HepG2 (cell line): ENCODE data around the gene POGK. TPM values are rescaled to one million over a fixed set of nuclear protein-coding genes. Genes with fewer than 3 reads are reported as not detected.

Source experiments
- ARNT ChIP-seq: fragments of 450-650 bp; IDR thresholded peaks from 2 replicates; pipeline ENCODE4 v1.6.1; 2017
- DNMT3B ChIP-seq: conservative IDR thresholded peaks from 2 replicates; pipeline ENCODE4 v1.6.1; 2016; ENCODE audit warnings: missing biosample characterization, control low read depth
- ERF ChIP-seq: IDR thresholded peaks from 2 replicates; pipeline ENCODE4 v1.6.1; 2018; ENCODE audit warnings: missing biosample characterization, missing genetic modification reagents
- ETV6 ChIP-seq: sonication (generic); formaldehyde crosslinking; conservative IDR thresholded peaks from 2 replicates; pipeline ENCODE4 v1.4.0; 2020; ENCODE audit warnings: missing genetic modification reagents
- FOXP1 ChIP-seq, 2 experiments: fragments of 450-650 bp in 1 of 2; IDR thresholded peaks; 2 replicates each; pipeline ENCODE4 v1.6.1; 2017 to 2018; ENCODE audit warnings: antibody characterized with exemption in 1 of 2
- HNF4G ChIP-seq, 2 experiments: sonication (generic) in 1 of 2; formaldehyde crosslinking in 1 of 2; IDR thresholded peaks; 2 replicates each; pipeline versions ENCODE4 v1.4.0 to v1.6.1; 2011 to 2020; ENCODE audit warnings: borderline replicate concordance in 2 of 2, low read depth in 2 of 2, mild to moderate bottlenecking in 2 of 2, low read length in 1 of 2, missing genetic modification reagents in 1 of 2, moderate library complexity in 1 of 2
- NCOA5 ChIP-seq: sonication (generic); formaldehyde crosslinking; IDR thresholded peaks from 2 replicates; pipeline ENCODE4 v1.4.0; 2020; ENCODE audit warnings: missing genetic modification reagents
- RFX3 ChIP-seq: IDR thresholded peaks from 2 replicates; pipeline ENCODE4 v1.6.1; 2016; ENCODE audit warnings: missing biosample characterization, missing genetic modification reagents
- RXRB ChIP-seq: IDR thresholded peaks from 2 replicates; pipeline ENCODE4 v1.6.1; 2016; ENCODE audit warnings: borderline replicate concordance, missing genetic modification reagents, missing compliant biosample characterization
- TEF ChIP-seq: sonication (generic); formaldehyde crosslinking; IDR thresholded peaks from 2 replicates; pipeline ENCODE4 v1.5.0; 2020; ENCODE audit warnings: missing genetic modification reagents
- TOPORS ChIP-seq: sonication (generic); formaldehyde crosslinking; IDR thresholded peaks from 2 replicates; pipeline ENCODE4 v1.8.0; 2023; ENCODE audit warnings: mild to moderate bottlenecking, missing genetic modification reagents
- ZBTB20 ChIP-seq: sonication (generic); formaldehyde crosslinking; IDR thresholded peaks from 2 replicates; pipeline ENCODE4 v1.8.1; 2023; ENCODE audit warnings: missing genetic modification reagents, low read depth, mild to moderate bottlenecking, borderline replicate concordance
- ZFP82 ChIP-seq: sonication (generic); formaldehyde crosslinking; IDR thresholded peaks from 2 replicates; pipeline ENCODE4 v1.5.1; 2020; ENCODE audit warnings: mild to moderate bottlenecking, missing genetic modification reagents, borderline replicate concordance
- ZNF484 ChIP-seq: sonication (generic); formaldehyde crosslinking; IDR thresholded peaks from 2 replicates; pipeline ENCODE4 v1.5.1; 2020; ENCODE audit warnings: mild to moderate bottlenecking, low read depth, missing genetic modification reagents, borderline replicate concordance
- ZNF615 ChIP-seq: sonication (generic); formaldehyde crosslinking; IDR thresholded peaks from 2 replicates; pipeline ENCODE4 v1.5.0; 2020; ENCODE audit warnings: mild to moderate bottlenecking, missing genetic modification reagents, borderline replicate concordance
- ZNF816 ChIP-seq: sonication (generic); formaldehyde crosslinking; IDR thresholded peaks from 2 replicates; pipeline ENCODE4 v1.8.0; 2022; ENCODE audit warnings: missing genetic modification reagents, mild to moderate bottlenecking, borderline replicate concordance
- ZNF850 ChIP-seq: sonication (generic); formaldehyde crosslinking; conservative IDR thresholded peaks from 2 replicates; pipeline ENCODE4 v1.9.0; 2021; ENCODE audit warnings: mild to moderate bottlenecking, missing genetic modification reagents
- polyA plus RNA-seq, 8 experiments: library from polyadenylated mRNA; depleted of rRNA in 3 of 8; stranded (reverse) in 7 of 8; unstranded in 1 of 8; fragments of >200 nt; fragmentation: Illumina TruSeq in 4 of 8; extraction: Trizol in 4 of 8; gene quantifications; 2 replicates each; pipeline versions ENCODE4 v1.2.1 to v1.2.3, GENCODE V29; 2011 to 2016; ENCODE audit warnings: low read depth in 4 of 8, missing spikeins in 1 of 8, mixed read lengths in 1 of 8; ENCODE audit not compliant: insufficient read depth in 1 of 8
- total RNA-seq, 5 experiments: library from RNA; depleted of rRNA; stranded (reverse); fragments of >200 nt; fragmentation: Illumina TruSeq; extraction: Trizol; gene quantifications; 2 replicates each; pipeline ENCODE4 v1.2.3, GENCODE V29; 2016; ENCODE audit warnings: low read depth in 1 of 5
- TF ChIP-seq, protein P1 (sequence below): sonication (generic); formaldehyde crosslinking; IDR thresholded peaks from 2 replicates; pipeline ENCODE4 v1.5.1; 2020; ENCODE audit warnings: missing genetic modification reagents, mild to moderate bottlenecking, borderline replicate concordance
- TF ChIP-seq, protein P2 (sequence below): sonication (generic); formaldehyde crosslinking; IDR thresholded peaks from 2 replicates; pipeline ENCODE4 v1.5.0; 2020; ENCODE audit warnings: mild to moderate bottlenecking, missing genetic modification reagents, moderate library complexity
- TF ChIP-seq, protein P3 (sequence below): sonication (generic); formaldehyde crosslinking; IDR thresholded peaks from 2 replicates; pipeline ENCODE4 v1.4.0; 2020; ENCODE audit warnings: mild to moderate bottlenecking, missing genetic modification reagents
- TF ChIP-seq, protein P4 (sequence below): sonication (generic); formaldehyde crosslinking; IDR thresholded peaks from 2 replicates; pipeline ENCODE4 v1.9.0; 2022; ENCODE audit warnings: low read depth, missing genetic modification reagents
- TF ChIP-seq, protein P5 (sequence below): sonication (generic); formaldehyde crosslinking; IDR thresholded peaks from 2 replicates; pipeline ENCODE4 v1.5.0; 2020; ENCODE audit warnings: missing genetic modification reagents, mild to moderate bottlenecking, borderline replicate concordance

Gene POGK
- total and polyA plus RNA-seq, 2 of the 13 experiments (the other 11 are each of a cell fraction or from before 2014, with no cell fraction given): 4.8 to 16.2 TPM

GRCh38 chr1:166838766-166839599 lies at the start of gene POGK (continued):
- TF ChIP-seq, protein P1, sequence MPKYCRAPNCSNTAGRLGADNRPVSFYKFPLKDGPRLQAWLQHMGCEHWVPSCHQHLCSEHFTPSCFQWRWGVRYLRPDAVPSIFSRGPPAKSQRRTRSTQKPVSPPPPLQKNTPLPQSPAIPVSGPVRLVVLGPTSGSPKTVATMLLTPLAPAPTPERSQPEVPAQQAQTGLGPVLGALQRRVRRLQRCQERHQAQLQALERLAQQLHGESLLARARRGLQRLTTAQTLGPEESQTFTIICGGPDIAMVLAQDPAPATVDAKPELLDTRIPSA: no peak
- TF ChIP-seq, protein P2, sequence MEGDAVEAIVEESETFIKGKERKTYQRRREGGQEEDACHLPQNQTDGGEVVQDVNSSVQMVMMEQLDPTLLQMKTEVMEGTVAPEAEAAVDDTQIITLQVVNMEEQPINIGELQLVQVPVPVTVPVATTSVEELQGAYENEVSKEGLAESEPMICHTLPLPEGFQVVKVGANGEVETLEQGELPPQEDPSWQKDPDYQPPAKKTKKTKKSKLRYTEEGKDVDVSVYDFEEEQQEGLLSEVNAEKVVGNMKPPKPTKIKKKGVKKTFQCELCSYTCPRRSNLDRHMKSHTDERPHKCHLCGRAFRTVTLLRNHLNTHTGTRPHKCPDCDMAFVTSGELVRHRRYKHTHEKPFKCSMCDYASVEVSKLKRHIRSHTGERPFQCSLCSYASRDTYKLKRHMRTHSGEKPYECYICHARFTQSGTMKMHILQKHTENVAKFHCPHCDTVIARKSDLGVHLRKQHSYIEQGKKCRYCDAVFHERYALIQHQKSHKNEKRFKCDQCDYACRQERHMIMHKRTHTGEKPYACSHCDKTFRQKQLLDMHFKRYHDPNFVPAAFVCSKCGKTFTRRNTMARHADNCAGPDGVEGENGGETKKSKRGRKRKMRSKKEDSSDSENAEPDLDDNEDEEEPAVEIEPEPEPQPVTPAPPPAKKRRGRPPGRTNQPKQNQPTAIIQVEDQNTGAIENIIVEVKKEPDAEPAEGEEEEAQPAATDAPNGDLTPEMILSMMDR (CRISPR knock-in tag): peak; percentile 4; the same call in 1 of the 2 replicates
- TF ChIP-seq ZNF615 (CRISPR knock-in tag): peak; percentile 68; the same call in 1 of the 2 replicates
- TF ChIP-seq, protein P3, sequence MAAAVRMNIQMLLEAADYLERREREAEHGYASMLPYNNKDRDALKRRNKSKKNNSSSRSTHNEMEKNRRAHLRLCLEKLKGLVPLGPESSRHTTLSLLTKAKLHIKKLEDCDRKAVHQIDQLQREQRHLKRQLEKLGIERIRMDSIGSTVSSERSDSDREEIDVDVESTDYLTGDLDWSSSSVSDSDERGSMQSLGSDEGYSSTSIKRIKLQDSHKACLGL (CRISPR knock-in tag): peak; percentile 77
- TF ChIP-seq DNMT3B: peak; percentile 57; the same call in 1 of the 2 replicates
- 0 out of 2 replicates have a peak, but pooled peaks have one; percentile 66 for TF ChIP-seq ETV6 (CRISPR knock-in tag)
- TF ChIP-seq HNF4G (IDR thresholded peaks at IDR 0.05; ENCODE audit: borderline replicate concordance, low read depth, low read length): no peak
- TF ChIP-seq HNF4G (CRISPR knock-in tag; IDR thresholded peaks at IDR 0.05; ENCODE audit: borderline replicate concordance, low read depth): 0 out of 2 replicates have a peak, but pooled peaks have one; percentile 52
- TF ChIP-seq RXRB (CRISPR knock-in tag): 0 out of 2 replicates have a peak, but pooled peaks have one; percentile 36
- no peak for TF ChIP-seq ZNF850 (CRISPR knock-in tag)
- no peak for TF ChIP-seq ZNF484 (CRISPR knock-in tag)
- no peak for TF ChIP-seq NCOA5 (CRISPR knock-in tag)
- TF ChIP-seq ZBTB20 (CRISPR knock-in tag): no peak
- TF ChIP-seq RFX3 (CRISPR knock-in tag): no peak
- peak; percentile 65; the same call in 1 of the 2 replicates for TF ChIP-seq TOPORS
- no peak; the same call in 1 of the 2 replicates for TF ChIP-seq ZNF816
- TF ChIP-seq ERF (CRISPR knock-in tag): peak; percentile 85; the same call in 1 of the 2 replicates
- TF ChIP-seq, protein P4, sequence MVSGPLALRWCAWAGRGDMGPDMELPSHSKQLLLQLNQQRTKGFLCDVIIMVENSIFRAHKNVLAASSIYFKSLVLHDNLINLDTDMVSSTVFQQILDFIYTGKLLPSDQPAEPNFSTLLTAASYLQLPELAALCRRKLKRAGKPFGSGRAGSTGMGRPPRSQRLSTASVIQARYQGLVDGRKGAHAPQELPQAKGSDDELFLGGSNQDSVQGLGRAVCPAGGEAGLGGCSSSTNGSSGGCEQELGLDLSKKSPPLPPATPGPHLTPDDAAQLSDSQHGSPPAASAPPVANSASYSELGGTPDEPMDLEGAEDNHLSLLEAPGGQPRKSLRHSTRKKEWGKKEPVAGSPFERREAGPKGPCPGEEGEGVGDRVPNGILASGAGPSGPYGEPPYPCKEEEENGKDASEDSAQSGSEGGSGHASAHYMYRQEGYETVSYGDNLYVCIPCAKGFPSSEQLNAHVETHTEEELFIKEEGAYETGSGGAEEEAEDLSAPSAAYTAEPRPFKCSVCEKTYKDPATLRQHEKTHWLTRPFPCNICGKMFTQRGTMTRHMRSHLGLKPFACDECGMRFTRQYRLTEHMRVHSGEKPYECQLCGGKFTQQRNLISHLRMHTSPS (CRISPR knock-in tag): peak; percentile 78
- TF ChIP-seq TEF (CRISPR knock-in tag): peak; percentile 71; the same call in 1 of the 2 replicates
- TF ChIP-seq, protein P5, sequence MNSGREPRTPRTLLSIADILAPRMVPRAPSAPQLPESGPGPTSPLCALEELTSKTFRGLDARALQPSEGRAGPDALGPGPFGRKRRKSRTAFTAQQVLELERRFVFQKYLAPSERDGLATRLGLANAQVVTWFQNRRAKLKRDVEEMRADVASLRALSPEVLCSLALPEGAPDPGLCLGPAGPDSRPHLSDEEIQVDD (CRISPR knock-in tag): peak; percentile 86
- TF ChIP-seq ARNT: no peak
- 0 out of 2 replicates have a peak, but pooled peaks have one; percentile 73 for TF ChIP-seq ZFP82 (CRISPR knock-in tag)
- TF ChIP-seq FOXP1 (IDR thresholded peaks at IDR 0.05): no peak
- no peak for TF ChIP-seq FOXP1 (CRISPR knock-in tag; IDR thresholded peaks at IDR 0.05)
